GM23338 (cell line): ENCODE results near the gene EFCAB8. TPM values are rescaled to one million over a fixed set of nuclear protein-coding genes. Genes with fewer than 3 reads are reported as not detected.

Source experiments
- ATAC-seq: fragments of 200-7000 bp; cut with Tn5 transposase; 3 replicates; pipeline ENCODE4 v1.9.1; 2020
- DNase-seq: peaks from one replicate; pipeline ENCODE4 v3.0.0-alpha.2; 2015; ENCODE audit warnings: low spot score
- H2AFZ ChIP-seq: fragments of 200-600 bp; sonication (generic); 2 replicates; pipeline ENCODE4 v1.8.0; 2016; ENCODE audit warnings: antibody characterized with exemption, mild to moderate bottlenecking, moderate library complexity
- H3F3A ChIP-seq: fragments of 200-600 bp; sonication (generic); replicated peaks from 2 replicates; pipeline ENCODE4 v1.8.0; 2017; ENCODE audit warnings: antibody characterized with exemption, mixed run types, low read depth
- H3K27ac ChIP-seq: fragments of 200-600 bp; sonication (generic); 2 replicates; pipeline ENCODE4 v1.6.1; 2016; ENCODE audit warnings: low read depth
- H3K27me3 ChIP-seq: fragments of 200-600 bp; sonication (generic); 2 replicates; pipeline ENCODE4 v1.8.0; 2016; ENCODE audit warnings: mild to moderate bottlenecking, mixed run types, moderate library complexity; ENCODE audit not compliant: insufficient read depth
- H3K36me3 ChIP-seq: fragments of 200-600 bp; sonication (generic); 2 replicates; pipeline ENCODE4 v1.8.0; 2016; ENCODE audit warnings: mild to moderate bottlenecking; ENCODE audit not compliant: insufficient read depth
- H3K4me1 ChIP-seq: fragments of 200-600 bp; sonication (generic); 2 replicates; pipeline ENCODE4 v1.8.0; 2016; ENCODE audit warnings: mild to moderate bottlenecking, moderate library complexity; ENCODE audit not compliant: insufficient read depth
- H3K4me2 ChIP-seq: fragments of 200-600 bp; sonication (generic); 2 replicates; pipeline ENCODE4 v1.7.1; 2017; ENCODE audit warnings: mixed run types
- H3K4me3 ChIP-seq: fragments of 200-600 bp; sonication (generic); 2 replicates; pipeline ENCODE4 v1.6.1; 2016; ENCODE audit warnings: mixed run types
- H3K79me2 ChIP-seq: fragments of 200-600 bp; sonication (generic); replicated peaks from 2 replicates; pipeline ENCODE4 v1.8.0; 2017; ENCODE audit warnings: mild to moderate bottlenecking; ENCODE audit not compliant: insufficient read depth
- H3K9me2 ChIP-seq: fragments of 200-600 bp; sonication (generic); 2 replicates; pipeline ENCODE4 v1.8.0; 2017; ENCODE audit not compliant: insufficient read depth
- H4K20me1 ChIP-seq: fragments of 200-600 bp; sonication (generic); replicated peaks from 2 replicates; pipeline ENCODE4 v1.8.0; 2017; ENCODE audit warnings: mild to moderate bottlenecking; ENCODE audit not compliant: insufficient read depth
- H3K27ac Mint-ChIP-seq: 2 replicates; pipeline ENCODE4 v1.8.0; 2020; ENCODE audit warnings: inconsistent platforms, mild to moderate bottlenecking, moderate library complexity, mixed read lengths
- H3K27me3 Mint-ChIP-seq: 3 replicates; pipeline ENCODE4 v1.8.0; 2022; ENCODE audit warnings: low read depth, mild to moderate bottlenecking, moderate library complexity, mixed read lengths, inconsistent platforms; ENCODE audit not compliant: insufficient read depth, poor library complexity
- H3K36me3 Mint-ChIP-seq: 3 replicates; pipeline ENCODE4 v1.8.0; 2021; ENCODE audit warnings: low read depth, mild to moderate bottlenecking, inconsistent platforms, moderate library complexity, mixed read lengths
- H3K4me1 Mint-ChIP-seq: 3 replicates; pipeline ENCODE4 v1.8.0; 2020; ENCODE audit warnings: mild to moderate bottlenecking, inconsistent platforms, mixed read lengths
- H3K4me3 Mint-ChIP-seq: 3 replicates; pipeline ENCODE4 v1.8.0; 2021; ENCODE audit warnings: moderate library complexity, mild to moderate bottlenecking, inconsistent platforms, mixed read lengths
- H3K9me3 Mint-ChIP-seq: 3 replicates; pipeline ENCODE4 v1.8.0; 2020; ENCODE audit warnings: moderate library complexity, mild to moderate bottlenecking, inconsistent platforms, mixed read lengths
- CREB1 ChIP-seq: fragments of 250-450 bp; sonication (Bioruptor Pico); IDR thresholded peaks from 2 replicates; pipeline ENCODE4 v1.5.0; 2020; ENCODE audit warnings: low read depth, mild to moderate bottlenecking, moderate library complexity
- EZH2 ChIP-seq: fragments of 200-600 bp; sonication (generic); IDR thresholded peaks from one replicate; pipeline ENCODE4 v1.8.0; 2017; ENCODE audit warnings: antibody characterized with exemption, mild to moderate bottlenecking, low read depth; ENCODE audit not compliant: unreplicated experiment
- EZH2phosphoT487 ChIP-seq: fragments of 200-600 bp; sonication (generic); IDR thresholded peaks from one replicate; pipeline ENCODE4 v1.8.1; 2018; ENCODE audit warnings: antibody characterized with exemption; ENCODE audit not compliant: unreplicated experiment
- JUNB ChIP-seq: IDR thresholded peaks from one replicate; pipeline ENCODE4 v1.6.1; 2016; ENCODE audit warnings: antibody characterized with exemption; ENCODE audit not compliant: unreplicated experiment
- NANOG ChIP-seq: IDR thresholded peaks from 2 replicates; pipeline ENCODE4 v1.6.1; 2016; ENCODE audit warnings: antibody characterized with exemption, borderline replicate concordance
- POLR2AphosphoS5 ChIP-seq: IDR thresholded peaks from 2 replicates; pipeline ENCODE4 v1.6.1; 2016; ENCODE audit warnings: antibody characterized with exemption, low read depth
- STAT1 ChIP-seq: IDR thresholded peaks from one replicate; pipeline ENCODE4 v1.6.1; 2016; ENCODE audit warnings: antibody characterized with exemption; ENCODE audit not compliant: unreplicated experiment
- ZNF114 ChIP-seq: fragments of 250-450 bp; sonication (Bioruptor Pico); IDR thresholded peaks from 2 replicates; pipeline ENCODE4 v1.5.0; 2020; ENCODE audit warnings: mild to moderate bottlenecking, moderate library complexity
- ZNF331 ChIP-seq: fragments of 250-450 bp; sonication (Bioruptor Pico); IDR thresholded peaks from 2 replicates; pipeline ENCODE4 v1.5.0; 2020; ENCODE audit warnings: low read depth, mild to moderate bottlenecking, moderate library complexity
- polyA plus RNA-seq: library from polyadenylated mRNA; unstranded; fragments of >200 nt; fragmentation: Nextera tagmentation; extraction: Ambion mirVana; gene quantifications from 2 replicates; pipeline ENCODE4 v1.2.1, GENCODE V29; 2016
- total RNA-seq: library from RNA; depleted of rRNA; stranded (reverse); fragments of >200 nt; shearing (Covaris generic); gene quantifications from 2 replicates; pipeline ENCODE4 v1.2.3, GENCODE V29; 2014
- TF ChIP-seq, protein P1 (sequence below): IDR thresholded peaks from one replicate; pipeline ENCODE4 v1.6.1; 2018; ENCODE audit warnings: antibody characterized with exemption; ENCODE audit not compliant: unreplicated experiment
- TF ChIP-seq, protein P2 (sequence below): IDR thresholded peaks from 2 replicates; pipeline ENCODE4 v1.6.1; 2016; ENCODE audit warnings: antibody characterized with exemption
- TF ChIP-seq, protein P3 (sequence below): fragments of 250-450 bp; sonication (Bioruptor Pico); IDR thresholded peaks from 2 replicates; pipeline ENCODE4 v1.5.0; 2020; ENCODE audit warnings: mild to moderate bottlenecking, moderate library complexity
- TF ChIP-seq, protein P4 (sequence below), 2 experiments: fragments of 200-600 bp in 1 of 2; sonication (generic) in 1 of 2; conservative IDR thresholded peaks; 2 replicates each; pipeline versions ENCODE4 v1.5.1 to v1.6.1; 2016 to 2017; ENCODE audit warnings: antibody characterized with exemption in 2 of 2, low read depth in 2 of 2, mild to moderate bottlenecking in 2 of 2, moderate library complexity in 1 of 2

The EFCAB8 gene
- total and polyA plus RNA-seq, 2 experiments from 2014 or later: 0.35 TPM; not detected in 1

DNA sequence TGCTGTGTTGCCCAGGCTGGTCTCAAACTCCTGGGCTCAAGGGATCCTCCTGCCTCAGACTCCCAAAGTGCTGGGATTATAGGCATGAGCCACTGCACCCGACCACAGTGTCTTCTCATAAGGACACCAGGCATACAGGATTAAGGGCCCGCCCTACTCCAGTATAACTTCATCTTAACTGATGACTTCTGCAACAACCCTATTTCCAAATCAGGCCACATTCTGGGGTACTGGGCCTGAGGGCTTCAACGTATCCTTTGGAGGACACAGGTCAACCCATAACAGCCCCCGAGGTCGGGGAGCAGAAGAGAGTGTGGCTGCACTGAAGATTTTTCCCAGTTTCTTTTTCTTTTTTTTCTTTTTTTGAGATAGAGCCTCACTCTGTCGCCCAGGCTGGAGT is 105.9 kb downstream of the EFCAB8 start:
- Histone ChIP-seq H3K4me2 (no peak overlapping the region), H3K4me3 (no peak overlapping the region), H4K20me1 (no peaks in the 10 kb centered on the region), H3K79me2 (no peaks in the 10 kb centered on the region), H3K4me1 (no peaks in the 10 kb centered on the region), H2AFZ (no peak overlapping the region), H3F3A (no peaks in the 10 kb centered on the region), H3K27ac (no peak overlapping the region), H3K9me2 (no peaks in the 10 kb centered on the region), H3K36me3 (no peaks in the 10 kb centered on the region), H3K27me3 (no peaks in the 10 kb centered on the region)
- Mint-ChIP-seq H3K27ac (no peak overlapping the region), H3K27me3 (peaks cover 8% of the 10 kb centered on the region), H3K4me1 (no peaks in the 10 kb centered on the region), H3K36me3 (no peaks in the 10 kb centered on the region), H3K9me3 (no peaks in the 10 kb centered on the region; the same call in none of the 3 replicates), H3K4me3 (no peak overlapping the region)
- TF ChIP-seq STAT1: no peak
- TF ChIP-seq, protein P1, sequence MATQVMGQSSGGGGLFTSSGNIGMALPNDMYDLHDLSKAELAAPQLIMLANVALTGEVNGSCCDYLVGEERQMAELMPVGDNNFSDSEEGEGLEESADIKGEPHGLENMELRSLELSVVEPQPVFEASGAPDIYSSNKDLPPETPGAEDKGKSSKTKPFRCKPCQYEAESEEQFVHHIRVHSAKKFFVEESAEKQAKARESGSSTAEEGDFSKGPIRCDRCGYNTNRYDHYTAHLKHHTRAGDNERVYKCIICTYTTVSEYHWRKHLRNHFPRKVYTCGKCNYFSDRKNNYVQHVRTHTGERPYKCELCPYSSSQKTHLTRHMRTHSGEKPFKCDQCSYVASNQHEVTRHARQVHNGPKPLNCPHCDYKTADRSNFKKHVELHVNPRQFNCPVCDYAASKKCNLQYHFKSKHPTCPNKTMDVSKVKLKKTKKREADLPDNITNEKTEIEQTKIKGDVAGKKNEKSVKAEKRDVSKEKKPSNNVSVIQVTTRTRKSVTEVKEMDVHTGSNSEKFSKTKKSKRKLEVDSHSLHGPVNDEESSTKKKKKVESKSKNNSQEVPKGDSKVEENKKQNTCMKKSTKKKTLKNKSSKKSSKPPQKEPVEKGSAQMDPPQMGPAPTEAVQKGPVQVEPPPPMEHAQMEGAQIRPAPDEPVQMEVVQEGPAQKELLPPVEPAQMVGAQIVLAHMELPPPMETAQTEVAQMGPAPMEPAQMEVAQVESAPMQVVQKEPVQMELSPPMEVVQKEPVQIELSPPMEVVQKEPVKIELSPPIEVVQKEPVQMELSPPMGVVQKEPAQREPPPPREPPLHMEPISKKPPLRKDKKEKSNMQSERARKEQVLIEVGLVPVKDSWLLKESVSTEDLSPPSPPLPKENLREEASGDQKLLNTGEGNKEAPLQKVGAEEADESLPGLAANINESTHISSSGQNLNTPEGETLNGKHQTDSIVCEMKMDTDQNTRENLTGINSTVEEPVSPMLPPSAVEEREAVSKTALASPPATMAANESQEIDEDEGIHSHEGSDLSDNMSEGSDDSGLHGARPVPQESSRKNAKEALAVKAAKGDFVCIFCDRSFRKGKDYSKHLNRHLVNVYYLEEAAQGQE: no peak
- TF ChIP-seq CREB1 (CRISPR knock-in tag): no peak
- TF ChIP-seq, protein P2, sequence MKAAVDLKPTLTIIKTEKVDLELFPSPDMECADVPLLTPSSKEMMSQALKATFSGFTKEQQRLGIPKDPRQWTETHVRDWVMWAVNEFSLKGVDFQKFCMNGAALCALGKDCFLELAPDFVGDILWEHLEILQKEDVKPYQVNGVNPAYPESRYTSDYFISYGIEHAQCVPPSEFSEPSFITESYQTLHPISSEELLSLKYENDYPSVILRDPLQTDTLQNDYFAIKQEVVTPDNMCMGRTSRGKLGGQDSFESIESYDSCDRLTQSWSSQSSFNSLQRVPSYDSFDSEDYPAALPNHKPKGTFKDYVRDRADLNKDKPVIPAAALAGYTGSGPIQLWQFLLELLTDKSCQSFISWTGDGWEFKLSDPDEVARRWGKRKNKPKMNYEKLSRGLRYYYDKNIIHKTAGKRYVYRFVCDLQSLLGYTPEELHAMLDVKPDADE: no peak
- TF ChIP-seq JUNB: no peak
- no peak for TF ChIP-seq EZH2
- no peak for TF ChIP-seq POLR2AphosphoS5
- TF ChIP-seq ZNF331 (CRISPR knock-in tag): no peak
- TF ChIP-seq, protein P3, sequence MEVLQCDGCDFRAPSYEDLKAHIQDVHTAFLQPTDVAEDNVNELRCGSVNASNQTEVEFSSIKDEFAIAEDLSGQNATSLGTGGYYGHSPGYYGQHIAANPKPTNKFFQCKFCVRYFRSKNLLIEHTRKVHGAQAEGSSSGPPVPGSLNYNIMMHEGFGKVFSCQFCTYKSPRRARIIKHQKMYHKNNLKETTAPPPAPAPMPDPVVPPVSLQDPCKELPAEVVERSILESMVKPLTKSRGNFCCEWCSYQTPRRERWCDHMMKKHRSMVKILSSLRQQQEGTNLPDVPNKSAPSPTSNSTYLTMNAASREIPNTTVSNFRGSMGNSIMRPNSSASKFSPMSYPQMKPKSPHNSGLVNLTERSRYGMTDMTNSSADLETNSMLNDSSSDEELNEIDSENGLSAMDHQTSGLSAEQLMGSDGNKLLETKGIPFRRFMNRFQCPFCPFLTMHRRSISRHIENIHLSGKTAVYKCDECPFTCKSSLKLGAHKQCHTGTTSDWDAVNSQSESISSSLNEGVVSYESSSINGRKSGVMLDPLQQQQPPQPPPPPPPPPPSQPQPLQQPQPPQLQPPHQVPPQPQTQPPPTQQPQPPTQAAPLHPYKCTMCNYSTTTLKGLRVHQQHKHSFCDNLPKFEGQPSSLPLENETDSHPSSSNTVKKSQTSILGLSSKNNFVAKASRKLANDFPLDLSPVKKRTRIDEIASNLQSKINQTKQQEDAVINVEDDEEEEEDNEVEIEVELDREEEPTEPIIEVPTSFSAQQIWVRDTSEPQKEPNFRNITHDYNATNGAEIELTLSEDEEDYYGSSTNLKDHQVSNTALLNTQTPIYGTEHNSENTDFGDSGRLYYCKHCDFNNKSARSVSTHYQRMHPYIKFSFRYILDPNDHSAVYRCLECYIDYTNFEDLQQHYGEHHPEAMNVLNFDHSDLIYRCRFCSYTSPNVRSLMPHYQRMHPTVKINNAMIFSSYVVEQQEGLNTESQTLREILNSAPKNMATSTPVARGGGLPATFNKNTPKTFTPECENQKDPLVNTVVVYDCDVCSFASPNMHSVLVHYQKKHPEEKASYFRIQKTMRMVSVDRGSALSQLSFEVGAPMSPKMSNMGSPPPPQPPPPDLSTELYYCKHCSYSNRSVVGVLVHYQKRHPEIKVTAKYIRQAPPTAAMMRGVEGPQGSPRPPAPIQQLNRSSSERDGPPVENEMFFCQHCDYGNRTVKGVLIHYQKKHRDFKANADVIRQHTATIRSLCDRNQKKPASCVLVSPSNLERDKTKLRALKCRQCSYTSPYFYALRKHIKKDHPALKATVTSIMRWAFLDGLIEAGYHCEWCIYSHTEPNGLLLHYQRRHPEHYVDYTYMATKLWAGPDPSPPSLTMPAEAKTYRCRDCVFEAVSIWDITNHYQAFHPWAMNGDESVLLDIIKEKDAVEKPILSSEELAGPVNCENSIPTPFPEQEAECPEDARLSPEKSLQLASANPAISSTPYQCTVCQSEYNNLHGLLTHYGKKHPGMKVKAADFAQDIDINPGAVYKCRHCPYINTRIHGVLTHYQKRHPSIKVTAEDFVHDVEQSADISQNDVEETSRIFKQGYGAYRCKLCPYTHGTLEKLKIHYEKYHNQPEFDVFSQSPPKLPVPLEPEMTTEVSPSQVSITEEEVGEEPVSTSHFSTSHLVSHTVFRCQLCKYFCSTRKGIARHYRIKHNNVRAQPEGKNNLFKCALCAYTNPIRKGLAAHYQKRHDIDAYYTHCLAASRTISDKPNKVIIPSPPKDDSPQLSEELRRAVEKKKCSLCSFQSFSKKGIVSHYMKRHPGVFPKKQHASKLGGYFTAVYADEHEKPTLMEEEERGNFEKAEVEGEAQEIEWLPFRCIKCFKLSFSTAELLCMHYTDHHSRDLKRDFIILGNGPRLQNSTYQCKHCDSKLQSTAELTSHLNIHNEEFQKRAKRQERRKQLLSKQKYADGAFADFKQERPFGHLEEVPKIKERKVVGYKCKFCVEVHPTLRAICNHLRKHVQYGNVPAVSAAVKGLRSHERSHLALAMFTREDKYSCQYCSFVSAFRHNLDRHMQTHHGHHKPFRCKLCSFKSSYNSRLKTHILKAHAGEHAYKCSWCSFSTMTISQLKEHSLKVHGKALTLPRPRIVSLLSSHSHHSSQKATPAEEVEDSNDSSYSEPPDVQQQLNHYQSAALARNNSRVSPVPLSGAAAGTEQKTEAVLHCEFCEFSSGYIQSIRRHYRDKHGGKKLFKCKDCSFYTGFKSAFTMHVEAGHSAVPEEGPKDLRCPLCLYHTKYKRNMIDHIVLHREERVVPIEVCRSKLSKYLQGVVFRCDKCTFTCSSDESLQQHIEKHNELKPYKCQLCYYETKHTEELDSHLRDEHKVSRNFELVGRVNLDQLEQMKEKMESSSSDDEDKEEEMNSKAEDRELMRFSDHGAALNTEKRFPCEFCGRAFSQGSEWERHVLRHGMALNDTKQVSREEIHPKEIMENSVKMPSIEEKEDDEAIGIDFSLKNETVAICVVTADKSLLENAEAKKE: no peak
- TF ChIP-seq, protein P4, sequence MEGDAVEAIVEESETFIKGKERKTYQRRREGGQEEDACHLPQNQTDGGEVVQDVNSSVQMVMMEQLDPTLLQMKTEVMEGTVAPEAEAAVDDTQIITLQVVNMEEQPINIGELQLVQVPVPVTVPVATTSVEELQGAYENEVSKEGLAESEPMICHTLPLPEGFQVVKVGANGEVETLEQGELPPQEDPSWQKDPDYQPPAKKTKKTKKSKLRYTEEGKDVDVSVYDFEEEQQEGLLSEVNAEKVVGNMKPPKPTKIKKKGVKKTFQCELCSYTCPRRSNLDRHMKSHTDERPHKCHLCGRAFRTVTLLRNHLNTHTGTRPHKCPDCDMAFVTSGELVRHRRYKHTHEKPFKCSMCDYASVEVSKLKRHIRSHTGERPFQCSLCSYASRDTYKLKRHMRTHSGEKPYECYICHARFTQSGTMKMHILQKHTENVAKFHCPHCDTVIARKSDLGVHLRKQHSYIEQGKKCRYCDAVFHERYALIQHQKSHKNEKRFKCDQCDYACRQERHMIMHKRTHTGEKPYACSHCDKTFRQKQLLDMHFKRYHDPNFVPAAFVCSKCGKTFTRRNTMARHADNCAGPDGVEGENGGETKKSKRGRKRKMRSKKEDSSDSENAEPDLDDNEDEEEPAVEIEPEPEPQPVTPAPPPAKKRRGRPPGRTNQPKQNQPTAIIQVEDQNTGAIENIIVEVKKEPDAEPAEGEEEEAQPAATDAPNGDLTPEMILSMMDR (conservative IDR thresholded peaks at IDR 0.05; ENCODE audit: low read depth in 2 of 2): no peak
- TF ChIP-seq NANOG: no peak
- TF ChIP-seq ZNF114 (CRISPR knock-in tag): no peak
- TF ChIP-seq EZH2phosphoT487: no peak
- DNase-seq: no peak
- ATAC-seq: no peak
